Measurements from ENCODE around the gene CERK. TPM values are rescaled to one million over a fixed set of nuclear protein-coding genes. Genes with fewer than 3 reads are reported as not detected.

Gene CERK
- total RNA-seq, 1 experiment from 2014 or later, result 24.9 TPM

- no peaks in the 10 kb centered on the region for H3K27me3 ChIP-seq (ENCODE audit: insufficient read depth, low read depth)
- no peak overlapping the region for H3K4me3 ChIP-seq
- H3K4me2 ChIP-seq, result no peak overlapping the region
- H3K9me2 ChIP-seq (ENCODE audit: insufficient read depth), result no peaks in the 10 kb centered on the region
- H2AFZ ChIP-seq, result no peak overlapping the region
- BruUV-seq (replicated peaks), result no TSS peak
- no peak for DNase-seq
- ChIA-PET CTCF (no interaction called here), POLR2A (ENCODE audit: unreplicated experiment) (no interaction called here)
- no peak for TF ChIP-seq EZH2 (IDR thresholded peaks at IDR 0.05; ENCODE audit: low read depth)
- TF ChIP-seq CTCF (conservative IDR thresholded peaks at IDR 0.05), result no peak
- H3F3A ChIP-seq (ENCODE audit: insufficient read depth, low read depth), result peaks cover 10% of the 10 kb centered on the region
- H4K20me1 ChIP-seq (ENCODE audit: insufficient read depth), result no peaks in the 10 kb centered on the region; the same call in 1 of the 2 replicates
- intact Hi-C loops (cut with micrococcal nuclease; ENCODE audit: unreplicated experiment), result no loop called here
- no peaks in the 10 kb centered on the region for H3K36me3 ChIP-seq (ENCODE audit: low read depth)
- H3K79me2 ChIP-seq (ENCODE audit: low read depth), result no peaks in the 10 kb centered on the region
- H3K9me3 ChIP-seq (ENCODE audit: insufficient read depth, low read depth), result no peaks in the 10 kb centered on the region
- no peaks in the 10 kb centered on the region for H3K4me1 ChIP-seq (replicated peaks; ENCODE audit: insufficient read depth)
- no peak overlapping the region for H3K27ac ChIP-seq
Observed at GRCh38 chr22:46730568-46731245, 7.3 kb downstream of the CERK start.

- H3K4me1 ChIP-seq (replicated peaks; ENCODE audit: insufficient read depth), result no peaks in the 10 kb centered on the region
- DNase-seq, result no peak
- peaks cover 6% of the 10 kb centered on the region for H3F3A ChIP-seq (ENCODE audit: insufficient read depth, low read depth)
- no TSS peak for BruUV-seq (replicated peaks)
- H3K4me3 ChIP-seq, result no peak overlapping the region
- H3K4me2 ChIP-seq, result no peak overlapping the region
- H3K9me2 ChIP-seq (ENCODE audit: insufficient read depth), result no peaks in the 10 kb centered on the region
- H3K27me3 ChIP-seq (ENCODE audit: insufficient read depth, low read depth), result no peaks in the 10 kb centered on the region
- TF ChIP-seq EZH2 (IDR thresholded peaks at IDR 0.05; ENCODE audit: low read depth) (no peak), CTCF (conservative IDR thresholded peaks at IDR 0.05) (no peak)
- H3K27ac ChIP-seq, result no peak overlapping the region
- no peaks in the 10 kb centered on the region for H3K36me3 ChIP-seq (ENCODE audit: low read depth)
- H3K9me3 ChIP-seq (ENCODE audit: insufficient read depth, low read depth), result no peaks in the 10 kb centered on the region
- ChIA-PET POLR2A (ENCODE audit: unreplicated experiment) (no interaction called here), CTCF (interaction anchor here (0.6 kb wide), 1 partner anchor 731 kb away, joined by 6 read pairs; no protein-coding TSS in a partner anchor)
- no peak overlapping the region for H2AFZ ChIP-seq
- no peaks in the 10 kb centered on the region for H3K79me2 ChIP-seq (ENCODE audit: low read depth)
- intact Hi-C loops (cut with micrococcal nuclease; ENCODE audit: unreplicated experiment), result no loop called here
- H4K20me1 ChIP-seq (ENCODE audit: insufficient read depth), result no peaks in the 10 kb centered on the region; the same call in 1 of the 2 replicates
Observed at GRCh38 chr22:46728470-46728869, 9.6 kb downstream of the CERK start.

- DNase-seq, result no peak
- no peak overlapping the region for H3K27ac ChIP-seq
- H3K4me3 ChIP-seq, result no peak overlapping the region
- ChIA-PET CTCF (no interaction called here), POLR2A (ENCODE audit: unreplicated experiment) (no interaction called here)
- no peaks in the 10 kb centered on the region for H3K27me3 ChIP-seq (ENCODE audit: insufficient read depth, low read depth)
- H3F3A ChIP-seq (ENCODE audit: insufficient read depth, low read depth), result peaks cover 6% of the 10 kb centered on the region
- H3K9me2 ChIP-seq (ENCODE audit: insufficient read depth), result no peaks in the 10 kb centered on the region
- no peaks in the 10 kb centered on the region for H3K9me3 ChIP-seq (ENCODE audit: insufficient read depth, low read depth)
- H2AFZ ChIP-seq, result no peak overlapping the region
- no peaks in the 10 kb centered on the region; the same call in 1 of the 2 replicates for H4K20me1 ChIP-seq (ENCODE audit: insufficient read depth)
- intact Hi-C loops (cut with micrococcal nuclease; ENCODE audit: unreplicated experiment), result no loop called here
- BruUV-seq (replicated peaks), result no TSS peak
- no peak for TF ChIP-seq EZH2 (IDR thresholded peaks at IDR 0.05; ENCODE audit: low read depth)
- no peak for TF ChIP-seq CTCF (conservative IDR thresholded peaks at IDR 0.05)
- H3K4me1 ChIP-seq (replicated peaks; ENCODE audit: insufficient read depth), result no peaks in the 10 kb centered on the region
- no peaks in the 10 kb centered on the region for H3K36me3 ChIP-seq (ENCODE audit: low read depth)
- H3K4me2 ChIP-seq, result no peak overlapping the region
- no peaks in the 10 kb centered on the region for H3K79me2 ChIP-seq (ENCODE audit: low read depth)
Observed at GRCh38 chr22:46727813-46728364, 10.2 kb downstream of the CERK start.

Measured in PC-9 (cell line).